HS-27A (cell line): ENCODE data around the gene XPR1.
A peak's percentile ranks its signal among the peaks of the same experiment; 100 is the strongest.
"Not testable (repeated sequence)": the region's sequence is repeated elsewhere in the genome, so short reads cannot be mapped to it uniquely, and the experiment has no call there.

Experiments used
- DNase-seq: peaks from one replicate; pipeline ENCODE4 v3.0.0-alpha.2; 2012; ENCODE audit warnings: low read depth, missing footprints

Gene XPR1

GRCh38 chr1:180785291-180785690, 153.5 kb downstream of the XPR1 start:
- DNase-seq = no peak

DNA sequence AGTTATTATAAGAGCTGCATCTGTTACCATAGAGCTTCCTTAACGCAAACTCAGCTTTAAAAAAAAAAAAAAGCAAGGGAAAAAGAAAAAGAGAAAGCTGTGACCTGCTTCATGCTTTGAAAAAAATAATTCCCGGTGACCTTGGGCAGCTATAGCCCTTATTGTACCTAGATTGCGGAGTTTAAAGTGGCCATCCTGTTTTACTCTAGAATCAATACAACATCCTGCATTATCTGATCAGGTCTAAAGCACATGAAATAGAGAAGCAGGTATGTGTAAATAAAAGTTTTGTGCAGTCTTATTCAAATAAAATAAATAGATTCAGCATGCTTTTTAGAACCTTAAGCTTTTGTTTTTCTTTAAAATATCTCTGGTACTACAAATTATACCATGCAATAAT, 154.1 kb downstream of the XPR1 start:
- no peak for DNase-seq

GRCh38 chr1:180786624-180787023, 154.8 kb downstream of the XPR1 start:
- DNase-seq = no peak

GRCh38 chr1:180787628-180788307, 155.9 kb downstream of the XPR1 start:
- DNase-seq = no peak

- DNase-seq = no peak
Observed at GRCh38 chr1:180789460-180789859, 157.6 kb downstream of the XPR1 start.

DNA sequence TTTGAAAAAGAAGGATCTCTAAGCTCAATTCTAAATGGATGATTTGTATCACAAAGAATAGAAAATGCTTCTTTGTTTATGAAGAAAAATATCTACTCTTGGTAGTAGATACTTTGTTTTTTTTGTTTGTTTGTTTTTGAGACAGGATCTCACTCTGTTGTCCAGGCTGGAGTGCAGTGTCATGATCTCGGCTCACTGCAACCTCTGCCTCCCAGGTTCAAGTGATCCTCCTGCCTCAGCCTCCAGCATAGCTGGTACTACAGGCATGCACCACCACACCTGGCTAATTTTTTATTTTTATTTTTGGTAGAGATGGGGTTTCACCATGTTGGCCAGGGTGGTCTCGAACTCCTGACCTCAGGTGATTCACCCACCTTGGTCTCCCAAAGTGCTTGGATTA, 159.3 kb downstream of the XPR1 start:
- not testable (repeated sequence) for DNase-seq

DNA sequence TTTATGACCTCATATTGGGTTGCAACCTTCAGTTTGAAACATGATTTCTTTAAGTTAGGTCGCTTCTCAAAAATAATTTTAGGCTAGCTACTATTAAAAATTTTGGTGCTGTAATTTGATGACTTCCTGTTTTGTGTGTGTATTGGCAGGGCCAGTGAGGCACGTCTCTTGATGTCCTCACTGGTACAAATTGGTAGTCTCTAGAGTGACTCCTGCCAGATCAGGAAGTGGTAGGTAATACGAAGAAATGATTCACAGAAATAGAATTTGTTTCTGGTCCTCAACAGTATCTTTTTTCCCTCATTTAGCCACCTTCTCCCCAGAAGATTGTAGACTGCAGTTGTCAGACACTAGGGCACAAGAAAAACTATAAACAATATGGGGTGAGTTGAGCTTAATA, 160.0 kb downstream of the XPR1 start:
- no peak for DNase-seq

DNA sequence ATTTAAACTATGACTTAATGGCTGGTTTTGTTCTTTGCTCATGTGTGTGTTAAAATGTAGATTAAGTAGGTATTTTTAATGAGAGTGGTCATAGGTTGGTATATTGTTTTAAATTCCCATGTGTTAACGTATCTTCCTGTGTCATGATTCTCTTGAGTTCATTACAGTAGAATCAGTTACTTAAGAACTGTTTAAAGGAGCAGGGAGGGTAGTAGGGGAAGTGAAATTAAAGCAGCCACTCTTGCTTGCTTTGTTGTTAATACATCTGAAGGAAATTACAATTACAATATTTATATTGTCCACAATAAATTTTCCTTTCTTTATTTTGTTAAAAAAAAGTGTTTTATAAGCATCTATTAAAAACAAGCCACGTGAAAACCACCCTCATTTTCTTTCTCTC, 161.6 kb downstream of the XPR1 start:
- DNase-seq = no peak

GRCh38 chr1:180796897-180797640, 165.2 kb downstream of the XPR1 start:
- DNase-seq = no peak

- DNase-seq = no peak
Observed at GRCh38 chr1:180800945-180801344, 169.1 kb downstream of the XPR1 start.

- DNase-seq = no peak
Observed at GRCh38 chr1:180802813-180803212, 171.0 kb downstream of the XPR1 start.

- no peak for DNase-seq
Observed at GRCh38 chr1:180805316-180805715, 173.5 kb downstream of the XPR1 start.

- DNase-seq = no peak
Observed at GRCh38 chr1:180811298-180811697, 179.5 kb downstream of the XPR1 start.

DNA sequence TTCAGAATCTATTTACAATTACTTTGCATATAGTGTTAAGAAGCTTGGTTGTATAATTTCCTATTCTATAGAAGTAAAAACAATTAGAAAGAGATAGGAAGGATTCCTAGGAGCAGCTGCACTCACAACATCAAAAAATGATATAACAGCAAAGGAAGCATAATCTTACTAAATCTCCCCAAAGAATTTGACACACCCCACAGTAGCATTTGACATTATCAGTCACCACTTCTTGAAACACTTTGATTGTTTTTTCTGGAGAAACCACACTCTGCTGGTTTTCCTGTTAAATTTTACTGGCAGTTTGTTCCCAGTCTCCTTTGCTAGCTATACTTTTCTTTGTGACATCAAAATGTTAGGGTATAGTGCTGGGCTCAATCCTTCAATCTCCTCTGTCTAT, 180.1 kb downstream of the XPR1 start:
- peak; percentile 7 for DNase-seq

DNA sequence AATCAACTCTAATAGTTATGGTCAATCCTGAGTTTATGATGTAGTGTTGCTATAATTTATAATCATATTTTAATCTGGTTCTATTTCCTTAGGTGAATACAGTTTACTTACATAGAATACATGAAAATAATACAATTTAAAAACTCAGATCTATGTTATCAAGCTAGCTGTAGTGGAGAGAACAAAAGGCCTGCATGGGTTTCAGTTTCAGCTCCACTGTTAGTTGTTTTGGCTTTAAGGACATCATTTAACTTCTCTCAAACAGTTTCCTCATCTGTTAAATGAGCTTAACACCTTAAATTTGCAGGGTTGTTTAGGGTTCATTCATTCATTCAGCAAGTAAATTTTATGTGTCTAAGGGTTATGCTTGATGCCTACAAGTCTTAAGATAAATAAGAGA, 182.4 kb downstream of the XPR1 start:
- DNase-seq = no peak

GRCh38 chr1:180815188-180815587, 183.4 kb downstream of the XPR1 start:
- no peak for DNase-seq

DNA sequence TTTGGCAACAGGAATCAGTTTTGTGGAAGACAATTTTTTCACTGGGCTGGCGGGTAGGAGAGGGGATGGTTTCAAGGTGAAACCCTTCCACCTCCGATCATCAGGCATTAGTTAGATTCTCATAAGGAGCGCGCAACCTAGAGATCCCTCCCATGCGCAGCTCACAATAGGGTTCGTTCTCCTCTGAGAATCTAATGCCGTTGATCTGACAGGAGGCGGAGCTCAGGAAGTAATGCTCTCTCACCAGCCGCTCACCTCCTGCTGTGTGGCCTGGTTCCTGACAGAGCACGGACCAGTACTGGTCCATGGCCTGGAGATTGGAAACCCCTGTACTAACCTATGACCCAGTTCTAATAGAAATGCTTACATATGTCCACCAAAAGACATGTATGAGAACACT, 184.3 kb downstream of the XPR1 start:
- no peak for DNase-seq

GRCh38 chr1:180821970-180822369, 190.1 kb downstream of the XPR1 start:
- no peak for DNase-seq

DNA sequence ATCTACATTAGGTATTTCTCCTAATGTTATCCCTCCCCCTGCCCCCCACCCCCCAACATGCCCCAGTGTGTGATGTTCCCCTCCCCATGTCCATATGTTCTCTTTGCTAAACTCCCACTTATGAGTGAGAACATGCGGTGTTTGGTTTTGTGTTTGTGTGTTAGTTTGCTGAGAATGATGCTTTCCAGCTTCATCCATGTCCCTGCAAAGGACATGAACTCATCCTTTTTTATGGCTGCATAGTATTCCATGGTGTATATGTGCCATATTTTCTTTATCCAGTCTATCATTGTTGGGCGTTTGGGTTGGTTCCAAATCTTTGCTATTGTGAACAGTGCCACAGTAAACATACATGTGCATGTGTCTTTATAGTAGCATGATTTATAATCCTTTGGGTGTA, 199.7 kb downstream of the XPR1 start:
- not testable (repeated sequence) for DNase-seq

- DNase-seq = not testable (repeated sequence)
Observed at GRCh38 chr1:180833180-180833579, 201.4 kb downstream of the XPR1 start.

DNA sequence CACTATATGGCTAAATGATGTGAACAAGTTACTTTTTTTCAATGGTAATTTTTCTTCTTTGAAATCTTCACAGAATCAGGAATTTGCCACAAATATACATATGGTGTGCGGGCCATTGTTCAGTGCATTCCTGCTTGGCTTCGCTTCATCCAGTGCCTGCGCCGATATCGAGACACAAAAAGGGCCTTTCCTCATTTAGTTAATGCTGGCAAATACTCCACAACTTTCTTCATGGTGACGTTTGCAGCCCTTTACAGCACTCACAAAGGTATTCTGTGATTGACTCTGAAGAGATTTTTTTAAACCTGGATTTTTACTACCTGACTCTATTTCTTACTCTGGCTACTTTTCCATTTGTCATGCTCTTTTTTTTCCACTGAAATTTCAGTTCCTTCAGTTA, 204.6 kb downstream of the XPR1 start:
- DNase-seq = no peak

DNA sequence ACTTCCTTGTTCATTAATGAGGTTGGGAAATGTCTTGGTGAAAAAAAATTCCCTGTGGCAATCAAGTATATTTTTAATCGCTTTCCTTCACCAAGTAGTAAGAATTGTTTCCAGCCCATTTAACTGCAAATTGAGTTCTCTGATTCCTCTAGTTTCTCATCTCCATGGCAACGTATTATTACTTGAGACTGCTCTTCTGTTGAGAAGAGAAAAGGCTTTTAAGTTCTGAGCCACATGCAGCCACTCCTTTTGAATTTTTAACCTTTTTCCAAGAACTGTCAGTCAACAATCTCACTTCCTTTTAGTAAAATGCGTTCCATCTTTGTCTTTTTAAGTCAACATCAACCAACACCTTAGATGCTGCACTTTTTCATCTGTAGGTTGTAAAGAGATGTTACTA, 205.2 kb downstream of the XPR1 start:
- no peak for DNase-seq

- no peak for DNase-seq
Observed at GRCh38 chr1:180838535-180838934, 206.7 kb downstream of the XPR1 start.

GRCh38 chr1:180839547-180839946, 207.7 kb downstream of the XPR1 start:
- DNase-seq = no peak
